Measurements from ENCODE around the gene NNMT.

GRCh38 chr11:114304969-114305368 lies 8.8 kb downstream of the NNMT start:
- TF ChIP-seq POLR2A (IDR thresholded peaks at IDR 0.05) = no peak
- TF ChIP-seq CTCF (IDR thresholded peaks at IDR 0.05) = no peak

Measured in prostate gland (tissue), 2 donors.